HG02571 (cell line): ENCODE data around the gene HIVEP3.

Source experiments
- ATAC-seq: cut with Tn5 transposase; IDR thresholded peaks from one replicate; pipeline ENCODE4 v1.9.1; 2021; ENCODE audit warnings: mild to moderate bottlenecking, moderate library complexity; ENCODE audit not compliant: unreplicated experiment

HIVEP3 gene

DNA sequence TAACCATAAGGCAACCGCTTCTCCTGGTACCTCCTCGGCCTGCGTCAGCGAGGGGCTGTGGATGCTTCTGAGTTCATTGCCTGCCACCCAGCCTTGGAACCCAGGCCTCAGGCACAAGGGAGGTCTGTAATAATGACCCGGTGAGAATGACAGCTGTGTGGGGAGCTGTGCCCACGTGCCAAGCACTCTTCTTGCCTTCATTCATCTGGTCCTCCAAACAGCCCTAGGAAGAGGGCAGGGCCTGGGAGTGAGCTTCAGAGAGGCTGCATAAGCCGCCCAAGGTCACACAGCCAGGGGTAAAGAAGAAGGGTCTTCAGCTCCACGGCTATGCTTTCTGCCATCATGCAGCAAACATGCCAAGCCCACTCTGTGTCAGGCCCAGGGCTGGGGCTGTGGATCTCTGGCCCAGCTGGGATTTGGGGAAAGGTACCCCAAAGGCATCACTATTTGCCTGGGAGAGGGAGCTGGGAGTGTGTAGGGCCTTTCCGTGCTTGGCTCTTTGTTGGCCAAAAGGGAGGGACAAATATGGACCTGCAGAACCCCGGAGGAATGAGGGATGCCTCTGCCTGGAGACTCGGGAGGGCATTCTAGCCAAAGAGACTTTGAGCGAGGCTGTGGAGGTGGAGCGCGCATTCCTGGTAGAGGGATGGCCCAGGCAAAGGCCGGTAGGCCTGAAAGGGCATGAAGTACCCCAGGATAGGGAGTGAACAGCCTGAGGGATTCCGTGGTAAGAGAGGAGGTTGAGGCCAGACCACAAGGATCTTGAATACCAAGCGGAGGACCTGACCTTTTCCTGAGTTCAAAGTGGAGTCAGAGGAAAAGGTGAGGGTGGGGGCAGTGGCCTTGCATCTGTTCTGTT, 424.1 kb downstream of the HIVEP3 start:
- ATAC-seq: no peak

DNA sequence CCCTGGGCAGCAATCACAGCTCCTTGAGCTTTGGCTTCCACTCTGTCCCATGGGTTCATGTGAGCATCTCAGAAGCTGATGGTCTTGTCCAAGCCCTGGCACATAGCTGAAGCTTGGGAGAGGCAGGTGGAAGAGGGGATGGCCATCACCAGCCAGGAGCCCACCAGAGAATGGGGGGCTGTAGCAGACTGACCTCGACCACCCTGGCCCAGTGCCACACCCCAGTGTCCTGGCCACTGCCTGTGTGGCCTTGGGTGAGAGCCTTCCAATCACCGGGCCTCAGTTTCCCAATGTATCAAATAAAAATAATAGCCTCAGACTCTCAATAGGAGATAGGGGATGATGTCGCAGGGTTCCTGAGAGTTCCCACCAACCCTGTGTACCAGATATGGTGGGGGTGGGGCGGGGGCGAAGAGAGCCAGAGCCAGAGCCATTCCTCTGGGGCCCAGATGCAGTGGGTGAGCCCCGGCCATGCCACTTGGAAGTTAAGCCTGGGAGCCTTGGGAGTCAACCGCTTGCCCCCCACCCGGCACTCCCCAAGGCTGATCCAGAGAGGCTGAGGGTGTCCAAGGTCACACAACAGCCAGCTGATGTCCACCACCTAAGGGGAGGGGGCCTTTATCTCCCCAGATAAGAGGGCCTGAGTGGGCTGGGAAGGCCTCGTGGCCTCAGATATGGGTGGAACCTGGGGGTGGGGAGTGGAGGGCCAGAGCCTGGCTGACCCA, 424.9 kb downstream of the HIVEP3 start:
- no peak for ATAC-seq

DNA sequence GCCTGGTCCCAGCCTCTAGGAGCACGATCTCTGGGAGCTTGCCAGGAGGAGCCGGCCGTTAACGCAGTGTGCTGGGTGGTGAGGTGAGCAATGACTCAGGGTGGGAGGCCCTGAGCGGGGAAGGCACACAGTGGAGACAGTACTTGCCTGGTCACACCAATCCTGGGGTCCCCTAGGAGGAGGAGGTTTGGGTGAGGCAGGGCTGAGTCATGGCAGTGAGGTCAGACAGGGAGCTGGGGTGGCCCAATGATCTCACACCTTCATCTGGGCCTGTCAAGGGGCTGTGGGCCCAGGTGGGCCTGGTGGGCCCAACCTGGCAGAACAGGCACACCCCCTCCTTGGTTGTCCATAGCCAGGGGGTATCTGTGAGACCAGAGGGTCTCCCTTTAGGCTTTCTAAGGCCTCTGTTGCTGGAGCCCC, 425.6 kb downstream of the HIVEP3 start:
- no peak for ATAC-seq

DNA sequence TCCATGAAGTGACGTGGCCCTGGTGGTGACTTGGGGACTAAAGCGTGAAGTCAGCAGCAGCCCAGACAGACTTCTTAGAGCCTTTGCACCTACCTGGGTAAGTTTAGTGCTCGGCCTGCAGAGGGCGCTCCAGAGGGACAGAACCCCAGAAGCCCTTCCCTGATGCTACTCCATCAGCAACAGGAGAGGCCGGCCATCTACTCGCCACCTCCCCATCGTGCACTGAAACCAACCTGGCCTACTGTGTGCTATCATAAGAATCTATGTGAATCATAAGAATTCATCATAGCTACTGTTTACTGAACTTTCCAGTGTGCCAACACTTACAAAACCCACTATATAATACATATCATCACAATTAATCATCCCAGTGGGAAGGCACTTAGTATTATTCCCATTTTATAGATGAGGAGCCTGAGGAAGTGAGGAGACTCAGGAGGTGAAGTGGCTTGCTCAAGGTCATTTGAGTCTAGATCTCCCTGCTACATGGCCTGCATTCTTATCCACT, 426.3 kb downstream of the HIVEP3 start:
- no peak for ATAC-seq

DNA sequence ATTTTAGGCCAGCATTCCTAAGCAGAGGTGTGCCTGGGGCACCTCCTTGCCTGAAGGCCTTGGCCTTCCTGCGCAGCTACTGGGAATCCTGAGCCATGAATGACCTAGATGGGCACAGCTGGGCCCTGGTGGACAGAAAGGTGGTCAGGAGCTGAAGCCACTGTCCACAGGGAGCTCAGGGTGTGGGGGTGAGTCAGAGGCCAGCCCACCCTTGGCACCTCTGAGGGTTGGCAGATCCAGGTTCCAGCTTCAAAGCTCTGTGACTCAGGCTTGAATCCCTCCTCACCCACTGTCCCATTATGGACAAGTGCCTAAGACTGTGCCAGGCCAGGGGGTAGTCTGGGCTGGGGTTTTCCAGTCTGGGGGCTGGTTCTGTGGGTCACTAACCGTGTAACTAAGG, 427.8 kb downstream of the HIVEP3 start:
- ATAC-seq: no peak

DNA sequence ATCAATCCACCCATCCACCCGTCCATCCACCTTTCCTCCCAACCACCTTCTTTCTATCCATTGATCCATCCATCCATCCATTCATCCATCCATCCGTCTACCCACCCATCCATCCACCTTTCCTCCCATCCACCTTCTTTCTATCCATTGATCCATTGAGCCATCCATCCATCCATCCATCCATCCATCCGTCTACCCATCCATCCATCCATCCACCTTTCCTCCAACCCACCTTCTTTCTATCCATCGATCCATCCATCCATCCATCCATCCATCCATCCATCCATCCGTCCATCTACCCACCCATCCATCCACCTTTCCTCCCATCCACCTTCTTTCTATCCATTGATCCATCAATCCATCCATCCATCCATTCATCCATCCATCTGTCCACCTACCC, 429.2 kb downstream of the HIVEP3 start:
- no peak for ATAC-seq

DNA sequence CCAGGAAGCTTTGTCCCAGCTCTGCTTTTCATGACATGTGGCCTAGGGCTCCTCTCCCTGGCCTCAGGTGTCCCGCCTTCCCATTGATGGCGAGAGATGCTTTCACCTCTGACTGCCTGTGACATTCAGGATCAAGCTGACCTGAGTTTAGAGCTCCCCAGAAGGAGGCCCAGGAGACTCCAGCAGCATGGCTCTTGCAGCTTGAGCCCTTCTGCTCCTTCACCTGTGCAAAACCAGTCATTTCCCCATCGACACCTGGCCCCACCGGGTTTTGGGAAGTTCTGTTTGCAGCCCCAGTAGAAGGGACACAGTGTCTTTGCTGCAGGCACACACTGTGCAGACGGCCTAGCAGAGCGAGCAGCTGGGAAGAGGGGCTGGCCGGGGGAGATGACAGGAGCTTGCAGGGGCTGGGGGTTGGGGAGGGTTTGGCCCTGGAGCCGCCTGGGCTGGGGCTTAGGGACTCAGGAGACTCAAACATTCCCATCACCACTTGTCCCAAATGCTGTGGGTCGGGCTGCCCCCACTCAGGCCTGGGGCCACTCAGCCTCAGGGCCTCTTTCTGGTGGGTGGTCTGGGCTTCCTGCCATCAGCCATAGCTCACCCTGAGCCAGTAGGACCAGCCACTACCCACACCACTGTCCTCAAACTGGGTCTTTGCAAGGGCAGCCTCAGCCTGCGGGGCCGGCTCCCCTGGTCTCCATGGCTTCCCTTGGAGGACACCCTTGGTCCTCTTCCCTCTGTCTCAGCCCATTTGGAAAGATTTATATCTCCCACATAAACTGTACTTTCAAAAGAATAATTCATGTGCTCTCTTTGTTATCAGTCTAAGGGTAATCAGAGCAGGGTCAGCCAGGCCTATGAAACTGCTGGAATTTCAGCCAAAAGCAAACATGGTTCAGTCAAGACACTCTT, 430.4 kb downstream of the HIVEP3 start:
- no peak for ATAC-seq

DNA sequence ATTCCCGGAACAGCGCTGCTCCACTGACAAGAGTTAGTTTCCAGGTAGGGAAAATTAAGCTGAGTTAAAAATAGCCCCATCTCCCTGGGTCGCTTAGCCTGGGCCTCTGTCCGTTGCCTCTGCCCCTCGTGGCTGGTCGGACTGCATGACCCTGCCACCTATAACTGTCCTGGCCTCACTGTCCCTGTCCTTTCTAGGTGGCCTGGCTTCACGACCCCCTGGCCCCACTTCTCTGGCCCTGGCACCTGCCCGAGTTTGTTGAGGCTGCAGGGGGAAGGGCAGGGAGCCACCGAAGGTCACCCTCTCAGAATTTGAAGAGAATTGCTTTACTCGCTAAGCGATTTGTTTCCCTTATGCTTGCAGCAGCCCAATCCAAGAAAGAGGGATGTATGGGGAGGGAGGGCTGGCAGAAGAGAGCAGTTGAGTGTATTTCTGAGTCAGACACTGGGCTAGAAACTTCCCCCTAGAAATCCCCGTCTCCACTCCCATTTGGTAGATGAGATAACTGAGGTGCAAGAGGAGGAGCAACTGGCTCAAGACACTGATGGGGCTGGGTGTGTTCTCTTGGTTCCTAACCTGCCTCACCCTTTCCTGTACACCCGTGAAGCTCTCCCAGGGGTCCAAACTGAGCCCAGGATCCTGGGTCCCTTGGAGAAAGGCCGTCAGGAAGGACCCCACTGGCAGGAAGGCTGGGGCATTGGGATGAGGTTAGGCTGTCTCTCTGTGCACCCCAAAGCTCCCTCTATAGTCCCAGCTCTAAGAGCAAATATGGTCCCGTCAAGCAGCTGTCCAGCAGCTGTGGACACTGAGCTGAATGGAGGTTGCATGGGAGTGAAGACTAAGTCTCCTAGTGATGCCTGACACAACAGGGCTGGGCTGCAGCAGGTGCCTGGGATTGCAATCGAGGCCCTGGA, 431.3 kb downstream of the HIVEP3 start:
- no peak for ATAC-seq

DNA sequence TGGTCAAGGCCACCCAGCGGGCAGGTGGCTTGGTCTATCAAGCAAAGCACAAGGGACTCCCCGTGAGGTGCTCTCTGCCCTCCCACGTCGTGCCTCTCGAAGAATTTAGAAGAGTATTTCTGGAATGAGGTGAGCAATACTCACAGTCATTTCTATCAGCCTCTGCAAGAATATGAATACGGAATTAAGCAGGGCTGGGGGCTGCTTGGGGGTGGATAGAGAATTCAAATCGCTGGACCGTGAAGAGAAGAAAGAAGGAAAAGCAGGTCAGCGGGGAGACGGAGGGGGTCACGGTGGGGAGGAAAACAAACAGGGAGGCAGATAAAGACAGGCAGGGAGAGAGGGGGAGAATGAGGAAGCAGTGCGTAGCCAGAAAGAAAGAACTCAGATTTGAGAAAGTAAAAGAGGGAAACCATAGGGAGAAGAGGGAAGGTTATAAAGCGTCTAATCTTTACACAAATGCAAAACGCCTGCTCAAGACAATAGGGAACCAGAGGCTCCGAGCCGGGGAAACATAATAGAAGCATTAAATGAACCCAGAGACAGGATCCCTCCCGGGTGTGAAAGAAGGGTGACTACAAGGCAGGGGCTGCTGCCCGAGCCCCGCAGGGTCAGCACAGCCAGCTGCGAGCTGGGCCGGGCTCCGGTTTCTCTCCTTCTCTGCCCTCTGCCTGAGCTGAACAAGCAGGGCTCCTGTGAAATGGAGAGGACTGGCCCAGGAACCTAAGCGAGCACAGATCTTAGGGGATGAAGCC, 432.2 kb downstream of the HIVEP3 start:
- ATAC-seq: peak; percentile 52

DNA sequence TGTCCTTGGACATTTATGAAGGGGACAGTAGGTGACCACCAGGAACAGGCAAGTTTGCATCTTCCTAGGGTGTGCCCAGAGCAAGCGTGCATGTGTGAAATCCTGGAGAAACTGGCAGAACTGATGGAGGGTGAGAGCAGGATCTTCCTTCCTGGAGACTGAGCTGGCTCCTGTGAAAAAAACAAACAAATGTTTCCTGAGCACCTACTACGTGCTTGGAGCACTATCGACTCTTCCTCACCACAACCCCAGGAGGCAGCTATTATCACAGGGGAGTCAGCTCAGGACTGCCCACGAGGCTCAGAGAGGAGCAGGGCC, 432.7 kb downstream of the HIVEP3 start:
- ATAC-seq: no peak

DNA sequence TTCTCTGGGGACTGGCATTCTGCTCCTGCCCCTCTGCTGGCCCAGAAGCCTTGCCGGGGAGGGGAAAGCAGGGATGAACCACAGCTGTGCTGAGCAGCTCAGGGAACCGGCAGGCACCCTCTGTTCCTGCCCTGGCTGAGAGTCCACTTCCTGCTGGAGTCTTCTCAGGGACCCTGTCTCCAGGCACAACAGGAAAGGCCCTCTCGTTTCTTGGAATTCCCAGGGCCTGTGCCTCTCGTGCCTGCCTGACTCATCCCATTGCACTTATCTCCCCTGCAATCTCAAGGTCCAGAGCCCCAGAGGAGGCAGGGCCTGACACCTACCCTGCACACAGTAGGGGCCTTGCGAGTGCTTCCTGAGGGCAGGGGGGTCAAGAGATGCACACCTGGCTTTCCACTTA, 433.1 kb downstream of the HIVEP3 start:
- no peak for ATAC-seq

DNA sequence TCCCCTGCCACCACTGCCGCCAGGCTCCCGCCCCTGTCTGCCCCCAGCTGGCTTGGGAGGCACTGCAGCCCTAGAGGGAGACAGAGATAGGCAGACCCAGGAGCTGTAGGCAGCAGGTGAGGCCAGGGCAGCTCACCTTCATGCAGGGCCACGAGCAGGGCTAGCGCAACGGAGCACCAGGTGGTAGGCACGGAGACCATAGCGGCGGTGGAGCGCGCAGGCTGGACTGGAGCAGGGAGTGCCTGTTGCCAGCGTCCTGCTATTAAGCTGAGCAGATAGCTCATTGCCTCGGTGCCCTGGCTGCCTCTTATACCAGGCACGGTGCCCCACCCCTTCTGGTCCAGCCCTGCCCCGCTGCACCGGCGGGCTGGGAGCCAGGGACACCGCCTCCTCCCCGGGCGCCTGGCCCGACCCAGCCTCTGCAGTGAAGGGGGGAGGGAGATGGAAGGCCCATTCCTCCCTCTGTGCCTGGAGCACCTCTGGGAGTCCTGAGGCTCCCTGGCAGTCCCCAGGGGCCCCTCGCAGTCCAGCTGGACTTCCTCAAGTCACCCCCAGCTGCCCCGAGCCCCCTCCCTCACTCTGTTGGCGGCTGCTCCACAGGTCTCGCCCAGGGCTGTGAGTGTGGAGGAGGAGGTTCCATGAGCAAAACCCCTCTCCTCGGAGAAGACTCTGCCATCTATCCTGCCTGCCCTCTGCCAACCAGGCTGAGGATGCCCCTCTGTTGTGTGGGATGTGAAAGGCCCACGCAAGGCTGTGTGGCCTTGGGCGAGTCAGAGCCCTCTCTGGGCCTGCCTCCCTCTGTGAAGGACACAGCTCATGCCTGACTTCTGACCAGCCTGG, 434.1 kb downstream of the HIVEP3 start, which contains the start of gene EDN2:
EDN2 (minus strand) TSS at position 282 of the 840 bp plus-strand sequence; CDS start at position 200, 82 bp downstream.
- no peak for ATAC-seq

DNA sequence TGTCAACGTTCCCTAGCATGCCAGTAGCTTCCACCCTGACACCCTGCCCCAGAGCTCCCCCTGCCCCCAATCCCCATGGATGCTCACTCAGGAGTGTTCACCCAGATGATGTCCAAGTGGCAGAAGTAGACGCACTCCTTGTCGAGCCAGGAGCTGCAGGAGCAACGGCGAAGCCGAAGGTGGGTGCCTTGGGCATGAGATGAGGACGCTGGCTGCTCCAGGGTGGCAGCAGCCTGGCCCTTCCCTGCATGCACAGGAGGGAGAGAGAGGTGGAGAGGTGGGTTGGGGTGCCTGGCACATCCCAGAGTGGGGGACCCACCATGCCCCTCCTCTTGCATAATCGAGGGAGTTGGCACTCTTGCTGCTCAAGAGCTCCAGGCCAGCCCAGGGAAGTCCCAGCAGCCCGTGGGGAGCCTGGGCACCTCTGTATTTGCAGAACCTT, 434.7 kb downstream of the HIVEP3 start:
- ATAC-seq: no peak

DNA sequence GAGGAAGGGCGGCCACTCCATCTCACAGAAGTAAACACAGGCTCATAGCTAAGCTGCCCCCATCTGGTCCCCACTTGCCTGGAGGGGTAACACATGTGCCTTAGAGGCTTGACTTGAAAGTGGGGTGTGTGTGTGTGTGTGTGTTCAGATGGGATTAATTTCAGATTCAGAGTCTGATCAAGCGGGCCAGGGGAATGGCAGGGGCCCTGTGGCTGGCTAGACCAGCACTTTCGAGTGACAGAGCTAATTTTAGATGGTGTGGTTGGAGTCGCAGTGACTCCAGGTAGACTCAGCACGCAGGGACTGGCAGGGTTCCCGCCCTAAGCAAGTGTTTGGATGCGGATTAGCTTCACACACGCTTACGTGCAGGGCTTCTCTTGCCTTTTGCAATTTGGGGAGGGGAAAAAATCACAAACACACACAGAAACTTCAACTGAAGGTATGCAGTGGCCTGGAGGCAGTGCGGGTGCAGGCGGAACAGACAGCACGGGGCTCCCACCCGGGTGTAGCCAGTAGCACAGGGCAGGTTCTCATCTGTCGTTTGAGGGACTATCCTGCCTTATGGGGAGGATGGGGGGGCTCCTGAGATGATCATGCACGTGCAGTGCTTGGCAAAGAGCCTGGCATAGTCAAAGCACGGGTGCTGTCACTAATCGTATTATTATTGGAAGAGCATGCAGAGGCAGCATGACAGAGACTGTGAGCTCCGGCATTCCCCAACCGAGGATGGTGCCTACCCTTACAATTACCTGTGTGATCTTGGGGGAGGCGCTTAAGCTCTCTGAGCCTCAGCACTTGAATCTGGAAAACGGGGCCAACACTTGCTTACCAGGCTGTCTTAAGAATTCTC, 435.5 kb downstream of the HIVEP3 start:
- no peak for ATAC-seq

DNA sequence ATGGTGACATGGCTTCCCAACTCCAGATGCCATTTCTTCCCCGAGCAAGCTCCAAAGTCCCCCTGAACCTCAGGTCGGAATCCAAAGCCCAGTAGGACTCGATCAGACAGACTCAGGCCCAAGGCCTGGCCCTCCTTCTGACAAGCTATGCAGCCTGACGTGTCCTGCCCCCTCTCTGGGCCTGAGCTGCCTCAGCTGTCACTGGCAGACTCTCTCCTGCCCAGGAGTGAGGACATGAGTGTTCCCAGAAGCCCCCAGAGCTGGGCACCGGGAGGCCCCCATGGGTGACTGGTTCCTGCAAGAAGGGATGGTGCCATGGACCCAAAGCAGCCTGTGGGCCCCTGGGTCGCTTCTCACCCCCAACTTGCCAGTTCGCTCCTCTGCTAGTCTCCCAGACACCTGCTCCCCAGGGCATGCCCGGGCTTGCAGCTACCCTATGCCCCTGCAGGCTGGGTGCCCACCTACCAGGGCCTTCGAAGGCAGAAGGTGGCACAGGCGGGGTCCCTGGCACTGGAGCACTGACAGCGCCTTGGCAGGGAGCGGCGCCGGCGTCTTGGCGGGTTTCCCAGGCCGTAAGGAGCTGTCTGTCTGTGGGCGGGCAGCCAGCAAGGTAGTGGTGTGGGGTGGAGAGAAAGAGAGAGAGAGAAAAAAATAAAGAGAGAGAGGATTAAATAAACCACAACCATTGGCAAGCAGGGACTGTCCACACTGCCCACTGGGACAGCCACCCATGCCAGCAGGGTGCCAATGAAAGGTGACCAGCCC, 436.5 kb downstream of the HIVEP3 start:
- ATAC-seq: no peak

DNA sequence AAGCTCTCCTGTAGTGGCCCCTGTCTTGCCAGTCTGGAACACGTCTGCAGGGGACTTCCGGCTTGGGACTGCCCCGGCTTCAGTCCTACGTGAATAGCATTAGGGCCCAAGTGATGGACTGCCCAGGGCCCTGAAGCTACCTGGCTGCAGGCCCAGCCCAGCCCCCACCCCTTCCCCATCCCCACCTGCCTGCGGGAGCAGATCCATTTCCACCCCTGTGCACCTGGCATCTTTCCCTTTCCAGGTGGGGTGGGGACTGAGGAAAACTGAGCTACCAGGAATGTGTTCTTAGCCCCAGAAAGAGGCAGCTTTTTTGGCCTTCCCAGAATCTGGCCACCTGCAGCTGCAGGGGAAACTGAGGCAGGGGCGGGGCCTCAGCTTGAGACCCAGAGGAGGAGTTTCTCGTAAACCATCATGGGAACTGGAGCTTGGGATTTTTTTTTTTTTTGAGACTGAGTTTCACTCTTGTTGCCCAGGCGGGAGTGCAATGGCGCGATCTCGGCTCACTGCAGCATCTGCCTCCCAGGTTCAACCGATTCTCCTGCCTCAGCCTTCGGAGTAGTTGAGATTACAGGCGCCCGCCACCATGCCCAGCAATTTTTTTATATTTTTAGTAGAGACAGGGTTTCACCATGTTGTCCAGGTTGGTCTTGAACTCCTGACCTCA, 437.5 kb downstream of the HIVEP3 start:
- no peak for ATAC-seq
